Fibroblast of skin of right quadriceps (primary cell): Measurements from ENCODE around the gene EYA2.
A peak's percentile ranks its signal among the peaks of the same experiment; 100 is the strongest.

ENCODE experiments used
- DNase-seq: peaks from one replicate; pipeline ENCODE4 v3.0.0-alpha.2; 2013

EYA2 gene

DNA sequence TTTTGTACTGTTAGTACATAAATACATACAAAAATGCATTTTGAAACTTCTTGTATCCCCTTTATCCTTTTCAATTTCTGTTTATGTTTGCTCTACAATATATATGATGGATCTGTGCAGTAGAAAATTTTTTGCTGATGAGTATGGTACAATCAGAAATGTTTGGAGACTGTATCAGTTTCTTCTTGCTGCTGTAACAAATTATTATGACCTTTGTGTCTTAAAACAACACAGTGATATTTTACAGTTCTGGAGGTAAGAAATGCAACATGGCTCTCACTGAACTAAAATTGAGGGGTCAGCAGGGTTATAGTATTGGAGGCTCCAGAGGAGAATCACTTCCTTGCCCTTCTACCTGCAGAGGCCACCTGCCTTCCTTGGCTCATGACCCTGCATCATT, 184.4 kb downstream of the EYA2 start:
- no peak for DNase-seq

DNA sequence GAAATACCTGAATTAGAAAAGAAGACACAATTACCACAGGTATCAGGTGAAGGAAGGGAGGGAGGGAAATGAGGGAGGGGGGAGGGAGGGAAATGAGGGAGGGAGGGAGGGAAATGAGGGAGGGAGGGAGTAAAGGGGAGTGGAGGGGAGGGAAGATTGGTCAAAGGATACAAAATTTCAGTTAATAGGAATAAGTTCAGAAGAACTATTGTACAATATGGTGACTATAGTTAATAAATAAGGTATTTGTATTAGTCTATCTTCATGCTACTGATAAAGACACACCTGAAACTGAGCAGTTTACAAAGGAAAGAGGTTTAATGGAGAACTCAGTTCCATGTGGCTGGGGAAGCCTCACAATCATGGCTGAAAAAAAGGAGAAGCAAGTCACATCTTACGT, 185.7 kb downstream of the EYA2 start:
- DNase-seq = no peak

DNA sequence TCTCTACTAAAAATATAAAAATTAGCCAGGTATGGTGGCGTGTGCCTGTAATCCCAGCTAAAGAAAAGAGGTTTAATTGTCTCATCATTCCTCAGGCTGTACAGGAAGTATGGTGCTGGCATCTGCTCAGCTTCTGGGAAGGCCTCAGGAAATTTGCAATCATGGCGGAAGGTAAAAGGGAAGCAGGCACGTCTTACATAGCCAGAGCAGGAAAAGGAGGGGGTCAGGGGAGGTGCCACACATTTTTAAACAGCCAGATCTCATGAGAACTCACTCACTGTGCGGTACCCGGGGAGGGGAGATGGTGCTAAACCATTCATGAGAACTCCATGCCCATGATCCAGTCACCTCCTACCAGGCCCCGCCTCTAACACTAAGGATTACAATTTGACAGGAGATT, 191.7 kb downstream of the EYA2 start:
- no peak for DNase-seq

DNA sequence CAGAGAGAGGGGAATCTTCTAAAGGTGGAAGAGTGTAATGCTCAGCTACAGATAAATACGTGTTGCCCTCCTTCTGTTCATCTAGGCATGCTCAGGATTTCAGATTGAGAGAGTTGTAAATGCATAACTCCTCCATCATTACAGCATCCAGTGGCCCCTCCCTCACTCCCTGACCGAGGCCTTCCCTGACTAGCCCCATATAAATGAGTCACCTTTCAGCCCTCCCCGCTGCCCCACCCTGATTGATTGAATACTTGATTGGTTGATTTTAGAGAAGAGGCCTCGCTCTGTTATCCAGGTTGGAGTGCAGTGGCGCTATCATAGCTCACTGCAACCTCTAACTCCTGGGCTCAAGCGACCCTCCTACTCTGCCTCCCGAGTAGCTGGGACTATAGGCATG, 193.7 kb downstream of the EYA2 start:
- DNase-seq = no peak

DNA sequence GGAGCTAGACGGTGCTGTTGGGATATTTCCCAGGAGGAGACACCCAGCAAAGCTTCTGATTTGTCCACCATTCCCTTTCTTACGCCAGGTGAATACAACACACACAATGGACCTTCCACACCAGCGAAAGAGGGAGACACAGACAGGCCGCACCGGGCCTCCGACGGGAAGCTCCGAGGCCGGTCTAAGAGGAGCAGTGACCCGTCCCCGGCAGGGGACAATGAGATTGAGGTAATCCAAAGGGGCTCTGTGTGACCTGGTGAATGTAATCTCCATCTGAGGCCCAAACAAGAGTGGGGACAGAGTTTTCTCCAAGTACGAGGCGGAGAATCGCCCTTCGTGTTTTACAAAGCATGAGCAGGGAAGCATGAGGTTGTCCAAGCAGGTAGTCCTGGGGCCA, 194.5 kb downstream of the EYA2 start:
- no peak for DNase-seq

DNA sequence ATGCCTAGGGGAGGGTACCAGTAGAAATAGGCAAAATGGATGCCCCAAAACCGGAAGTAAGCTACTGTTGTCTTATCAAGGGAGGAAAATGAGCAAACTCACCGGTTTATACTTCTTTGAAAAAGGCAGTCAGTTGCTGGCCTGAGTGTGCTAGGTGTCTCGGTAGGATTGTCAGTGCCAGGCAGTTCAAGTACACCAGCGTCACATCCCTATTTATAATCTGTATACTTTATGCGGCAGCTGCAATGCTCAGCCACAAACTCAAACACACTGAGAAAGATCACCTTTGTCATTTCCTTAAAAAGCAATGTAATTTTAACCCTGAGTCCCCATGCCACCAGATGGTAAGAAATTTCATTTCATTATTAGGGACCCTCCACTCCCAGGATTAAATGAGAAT, 196.2 kb downstream of the EYA2 start:
- no peak for DNase-seq

DNA sequence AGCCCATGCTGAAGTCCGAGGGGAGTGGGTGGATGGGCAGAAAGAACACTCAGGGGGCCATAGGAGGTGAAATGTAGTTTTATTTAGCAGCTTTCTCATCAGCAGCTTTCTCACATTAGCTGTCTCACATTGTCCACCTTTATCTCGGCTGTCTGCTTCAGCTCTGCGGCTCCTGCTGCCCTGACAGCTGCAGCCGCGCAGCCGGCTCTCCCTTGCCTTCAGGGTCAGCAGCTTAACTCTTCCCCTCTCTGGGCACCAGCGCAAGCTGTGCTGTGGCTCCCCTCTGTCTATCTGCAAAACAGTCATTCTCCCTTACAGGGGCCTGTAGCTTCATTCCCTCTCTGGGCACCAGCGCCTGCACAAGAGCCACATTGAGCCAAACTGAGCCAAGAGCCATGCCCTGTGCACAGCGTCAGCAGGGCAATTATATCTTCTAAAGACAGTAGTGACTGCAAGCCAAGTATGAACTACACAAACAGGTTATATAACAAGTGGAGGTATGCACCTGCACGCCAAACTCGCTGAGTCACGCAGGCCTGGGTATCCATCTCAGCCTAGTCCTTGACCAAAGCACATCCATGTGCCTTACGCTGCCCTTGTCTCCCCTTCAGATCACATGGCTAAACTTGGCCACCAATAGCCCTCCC, 198.8 kb downstream of the EYA2 start:
- no peak for DNase-seq

DNA sequence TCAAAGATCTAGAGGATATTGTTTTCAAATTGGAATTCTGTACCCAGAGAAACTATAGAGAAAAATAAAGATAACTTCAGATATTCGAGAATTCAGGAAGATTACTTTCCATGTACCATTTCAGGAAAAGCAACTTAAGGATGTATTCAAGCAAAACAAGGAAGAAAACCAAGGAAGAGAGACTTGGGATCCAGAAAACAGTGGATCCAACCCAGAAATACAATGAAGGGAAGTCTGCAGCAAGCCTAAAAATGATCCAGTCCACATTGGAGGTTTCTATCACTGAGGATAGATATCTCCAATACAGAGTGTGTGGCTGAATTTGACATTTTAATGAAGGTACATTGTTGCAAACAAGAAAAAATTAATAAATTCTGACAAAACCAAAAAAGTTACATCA, 201.0 kb downstream of the EYA2 start:
- no peak for DNase-seq

DNA sequence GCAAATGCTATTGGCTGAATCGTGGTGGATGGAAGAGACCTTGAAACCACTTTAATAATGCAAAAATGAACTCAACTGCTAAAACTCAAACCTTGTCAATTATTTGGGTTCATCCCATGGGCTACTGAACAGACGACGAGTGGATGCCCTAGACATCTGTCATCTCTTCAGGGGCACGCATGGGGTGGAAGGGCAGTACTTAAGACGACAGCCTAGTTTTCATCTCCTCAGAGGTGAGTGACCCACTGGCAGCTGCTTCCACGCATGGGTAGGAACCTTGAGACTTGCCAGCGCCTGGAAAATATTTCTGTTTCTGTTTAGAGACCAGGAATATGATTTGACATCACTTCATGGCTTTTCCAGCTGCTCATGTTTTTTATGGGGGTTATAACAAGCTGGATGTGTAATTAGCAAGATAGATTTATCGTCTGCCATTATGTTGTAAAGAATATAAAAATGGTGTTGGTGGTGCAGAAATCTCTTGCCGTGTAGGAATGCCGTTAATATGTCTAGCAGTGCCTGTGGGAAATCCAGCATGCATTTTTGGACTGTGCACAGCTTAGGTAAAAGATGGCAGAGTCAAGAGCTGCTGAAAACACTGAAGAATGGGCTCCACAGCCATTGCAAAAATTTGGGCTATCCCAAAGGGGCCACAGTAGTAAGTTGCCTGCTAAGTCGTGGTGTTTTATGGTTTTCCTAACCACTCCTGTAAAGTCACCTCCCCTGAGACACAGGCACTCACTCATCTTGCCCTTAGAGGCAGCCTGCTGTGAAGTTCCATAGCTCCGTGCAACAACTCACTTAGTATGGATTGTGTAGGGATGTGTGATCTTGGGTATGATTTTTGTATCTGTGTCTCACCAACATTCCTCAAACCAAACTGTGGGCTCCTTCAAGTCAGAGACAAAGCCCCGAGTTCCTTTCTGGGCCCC, 203.3 kb downstream of the EYA2 start:
- DNase-seq = peak; percentile 28

DNA sequence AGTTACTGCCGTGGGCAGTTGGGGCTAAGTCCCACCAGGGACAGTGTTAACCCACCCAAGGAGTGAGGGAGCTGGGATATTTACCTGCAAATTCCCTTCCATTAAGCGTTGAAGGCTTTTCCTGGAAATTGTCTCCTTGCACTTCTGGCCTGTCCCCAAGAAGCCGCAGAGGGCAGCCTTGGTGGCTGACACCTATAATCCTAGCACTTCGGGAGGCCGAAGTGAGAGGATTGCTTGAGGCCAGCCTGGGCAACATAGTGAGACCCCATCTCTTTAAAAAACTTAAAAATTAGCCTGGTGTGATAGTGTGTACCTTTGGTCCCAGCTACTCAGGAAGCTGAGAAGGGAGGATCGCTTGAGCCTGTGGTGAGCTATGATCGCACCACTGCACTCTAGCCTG, 204.4 kb downstream of the EYA2 start:
- no peak for DNase-seq

DNA sequence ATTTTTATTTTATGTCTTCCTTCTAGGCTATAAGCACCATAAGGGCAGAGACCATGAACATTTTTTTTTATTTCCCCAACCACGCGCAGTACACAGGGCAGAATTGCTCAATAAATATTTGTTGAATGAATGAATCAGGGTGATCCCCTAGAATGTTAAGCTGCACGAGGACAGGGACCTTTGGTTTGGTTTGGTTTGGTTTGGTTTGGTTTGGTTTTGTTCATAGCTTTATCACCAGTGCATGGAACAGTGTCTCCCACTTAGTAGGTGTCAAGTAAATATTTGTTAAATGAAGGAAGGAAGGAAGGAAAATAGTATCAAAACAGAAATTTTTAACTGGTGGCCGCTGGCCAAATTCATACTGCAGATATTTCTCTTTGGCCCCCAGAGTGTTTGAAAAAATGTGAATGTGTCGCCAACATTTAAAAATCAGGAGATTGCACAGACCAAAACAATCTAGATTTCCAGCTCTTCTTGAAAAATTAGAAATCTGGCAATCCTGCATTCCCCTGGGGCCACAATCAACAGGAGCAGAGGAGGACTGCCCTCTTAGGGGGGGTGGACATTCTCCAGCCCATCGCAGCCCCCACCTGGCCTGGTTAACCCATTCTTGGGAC, 205.3 kb downstream of the EYA2 start:
- peak; percentile 42 for DNase-seq

DNA sequence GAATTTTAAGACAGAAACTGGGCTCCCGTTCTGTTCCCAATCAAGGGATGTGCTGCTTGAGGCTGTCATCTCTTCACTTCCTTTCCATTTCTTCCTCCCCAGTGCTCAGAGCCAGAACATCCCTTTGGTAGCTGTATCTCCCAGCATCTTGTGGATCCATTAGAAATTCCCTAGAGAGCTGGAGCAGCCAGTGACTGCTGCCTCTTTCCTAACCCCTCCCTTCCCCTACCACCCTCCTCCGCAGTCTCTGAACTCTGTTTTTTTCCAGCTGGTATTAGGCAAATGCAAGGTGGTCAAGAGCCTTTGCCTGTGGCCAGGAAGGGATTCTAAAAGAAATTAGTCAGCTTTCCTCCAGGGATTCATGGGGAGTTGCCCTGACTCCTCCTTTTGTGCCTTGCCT, 208.0 kb downstream of the EYA2 start:
- DNase-seq = no peak

DNA sequence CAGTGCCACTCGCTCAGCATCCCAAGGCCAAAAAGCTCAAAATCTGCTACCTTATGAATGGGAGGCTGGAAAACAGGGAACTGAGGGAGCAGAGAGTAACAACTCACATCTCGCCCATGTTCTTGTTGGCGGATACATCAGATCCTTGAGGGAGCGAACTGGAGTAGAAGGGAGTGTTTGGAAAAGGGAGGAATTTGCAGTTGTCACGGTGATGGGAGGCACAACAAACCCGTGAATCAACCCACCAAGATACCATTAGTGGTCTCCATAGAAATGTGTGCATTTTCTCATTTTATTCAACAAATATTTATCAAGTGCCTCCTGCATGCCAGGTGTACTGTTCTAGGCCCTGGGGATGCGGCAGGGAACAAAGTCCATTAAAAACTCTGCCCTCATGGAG, 212.1 kb downstream of the EYA2 start:
- no peak for DNase-seq

DNA sequence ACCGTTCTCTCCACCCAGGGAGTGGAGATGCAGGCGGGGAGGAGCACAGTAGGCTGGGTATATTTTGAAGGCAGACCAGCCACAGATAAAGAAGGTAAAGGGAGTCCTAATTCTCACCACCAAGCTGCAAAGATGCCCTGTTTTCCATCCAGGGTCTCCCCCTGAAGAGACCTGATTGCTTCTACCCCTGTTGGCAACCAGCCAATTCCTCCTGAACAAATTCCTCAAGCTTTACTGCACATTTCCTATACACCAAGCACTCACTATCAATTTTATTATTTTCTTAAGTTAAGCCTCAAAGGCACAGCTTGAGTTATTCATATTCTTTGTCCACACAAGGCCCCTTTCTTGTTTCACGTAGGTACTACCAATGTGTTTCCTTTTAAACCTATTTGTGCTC, 214.4 kb downstream of the EYA2 start:
- no peak for DNase-seq

DNA sequence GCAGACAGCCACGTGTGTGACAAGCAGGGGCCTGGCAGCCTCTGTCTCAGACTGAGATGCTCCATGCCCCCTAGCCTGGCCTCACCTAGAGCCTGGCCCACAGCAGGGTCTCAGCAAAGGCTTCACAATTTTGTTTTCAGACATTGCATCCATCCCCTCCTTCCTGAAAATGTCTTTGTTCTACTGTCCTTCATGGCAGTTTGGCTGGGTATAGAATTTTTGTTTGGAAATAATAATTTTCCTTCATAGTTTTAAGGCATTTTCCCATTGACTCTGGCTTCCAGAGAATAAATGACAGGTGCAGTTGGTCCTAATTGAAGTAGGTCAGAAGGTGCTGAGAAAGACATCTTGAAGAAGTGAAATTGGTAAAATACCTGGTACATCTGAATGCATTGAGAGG, 216.2 kb downstream of the EYA2 start:
- no peak for DNase-seq

DNA sequence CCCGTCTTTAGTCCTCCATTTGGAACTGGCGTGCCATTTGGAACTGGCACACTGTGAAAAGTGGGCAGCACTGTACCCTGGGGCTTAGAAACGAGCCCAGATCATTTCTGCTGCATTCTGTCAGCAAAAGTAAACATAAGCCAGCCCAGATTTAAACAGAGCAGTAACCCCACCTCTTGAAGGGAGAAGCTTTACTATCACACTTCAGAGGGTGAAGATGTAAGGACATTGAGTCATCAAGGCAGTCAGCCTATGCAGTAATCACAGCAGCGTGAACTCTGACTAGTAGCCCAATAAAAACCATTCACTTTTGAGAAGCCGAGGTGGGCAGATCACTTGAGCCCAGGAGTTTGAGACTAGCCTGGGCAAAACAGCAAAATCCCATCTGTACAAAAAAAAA, 216.9 kb downstream of the EYA2 start:
- no peak for DNase-seq

DNA sequence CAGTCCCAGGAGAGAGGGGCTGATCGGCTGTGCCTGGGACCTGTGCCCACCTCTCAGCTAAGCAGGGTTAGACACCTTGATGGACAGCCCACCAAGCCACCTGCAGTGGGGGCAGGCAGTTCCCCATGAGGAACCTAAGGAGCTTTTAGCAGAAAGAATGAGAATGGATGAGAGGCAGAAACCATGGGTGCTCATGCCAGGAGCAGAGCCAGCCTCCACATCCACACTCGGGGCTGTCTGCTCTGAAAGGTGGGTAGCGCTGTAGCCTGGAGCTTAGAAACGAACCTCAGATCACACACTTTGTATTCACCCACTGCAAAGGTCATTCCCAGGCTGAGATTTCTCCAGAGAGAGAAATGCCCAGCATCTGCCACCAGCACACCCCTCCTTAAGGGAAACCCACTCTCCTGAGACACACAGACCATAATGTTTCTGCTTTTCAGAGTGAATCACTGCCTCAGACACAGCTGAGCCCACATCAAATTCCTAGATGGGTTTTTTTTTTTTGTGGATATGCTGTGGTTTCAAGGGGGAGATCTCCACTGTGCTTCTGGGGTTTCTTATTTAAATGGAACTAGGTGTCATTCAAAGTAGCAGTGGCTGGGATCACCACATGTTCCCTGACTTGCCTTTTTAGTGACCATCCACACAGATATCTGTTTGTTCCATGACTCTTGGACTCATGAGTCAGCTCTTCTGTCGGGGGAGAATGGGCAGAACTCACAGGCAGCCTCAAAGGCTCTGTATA, 218.9 kb downstream of the EYA2 start:
- peak; percentile 46 for DNase-seq

DNA sequence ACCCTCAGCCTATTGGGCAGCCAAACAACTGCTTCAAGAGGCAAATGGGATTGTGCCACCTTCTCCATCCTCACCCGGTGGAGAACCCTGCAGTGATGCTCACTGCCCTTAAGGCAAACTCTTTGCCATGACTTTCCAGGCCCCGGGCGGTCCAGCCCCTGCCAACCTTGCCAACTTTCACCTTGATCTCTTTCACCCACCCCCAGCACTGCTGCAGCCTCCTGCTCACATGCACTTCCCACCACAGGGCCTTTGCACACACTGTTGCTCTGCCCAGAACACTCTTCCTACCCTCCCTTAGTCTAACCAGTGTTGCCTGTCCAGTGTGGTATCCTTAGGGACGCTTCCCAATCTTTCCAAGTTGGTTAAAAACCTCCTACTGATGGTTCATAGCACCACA, 221.1 kb downstream of the EYA2 start:
- no peak for DNase-seq

DNA sequence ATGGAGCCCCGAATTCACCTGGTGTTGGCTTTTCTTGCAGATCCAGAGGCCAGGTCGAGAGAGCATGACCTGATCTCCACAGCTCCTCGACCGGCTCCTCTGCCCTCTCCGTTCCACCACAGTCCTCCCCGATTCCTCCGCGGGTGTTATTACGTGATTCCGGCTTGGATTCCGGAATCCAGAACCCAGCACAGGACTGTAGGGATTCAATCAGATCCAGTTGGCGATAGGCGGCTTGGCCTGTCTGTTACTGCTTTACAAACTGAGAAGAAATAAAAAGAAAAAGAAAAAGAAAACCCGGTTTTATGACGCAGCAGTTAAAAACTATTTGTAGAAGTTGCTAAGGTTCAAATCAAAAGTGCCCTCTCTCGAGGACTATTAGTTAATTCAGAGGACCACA, 222.7 kb downstream of the EYA2 start:
- no peak for DNase-seq

DNA sequence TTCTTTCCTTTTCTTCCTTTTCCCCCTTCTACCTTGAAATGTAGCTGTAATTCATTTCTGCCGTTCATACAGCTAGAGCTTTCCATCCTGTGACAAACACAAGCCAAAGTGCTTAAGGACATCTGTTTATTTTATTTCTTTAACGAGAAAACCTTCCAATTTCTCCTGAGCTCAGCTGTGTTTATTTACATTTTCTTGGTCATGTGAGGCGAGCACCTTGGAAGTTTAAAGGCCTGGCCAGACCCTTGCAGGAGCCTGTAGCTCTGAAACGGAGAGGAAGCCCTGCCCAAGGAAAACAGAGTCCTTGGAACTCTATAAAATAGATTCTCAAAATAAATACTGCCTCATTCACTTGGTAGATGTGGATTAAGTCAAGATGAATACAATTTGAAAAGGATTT, 223.1 kb downstream of the EYA2 start:
- no peak for DNase-seq

DNA sequence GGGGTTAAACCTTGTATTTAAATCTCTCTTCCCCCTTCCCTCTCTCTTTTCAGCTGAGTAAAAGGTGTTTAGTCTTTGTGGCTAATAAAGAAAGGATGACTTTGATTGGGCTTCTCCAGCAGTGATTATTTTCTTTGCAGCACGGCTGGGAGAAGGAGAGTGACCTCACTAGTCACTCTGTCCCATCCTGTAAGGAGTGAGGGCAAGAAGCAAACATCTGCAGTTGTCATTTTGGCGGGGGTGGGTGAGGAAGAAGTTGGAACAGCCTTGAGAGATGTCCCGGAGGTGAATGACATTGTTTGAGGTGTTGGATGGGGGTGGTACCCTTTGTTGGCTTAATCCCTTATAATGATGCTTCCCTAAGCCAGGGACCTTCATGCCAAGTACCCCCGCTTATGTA, 223.6 kb downstream of the EYA2 start:
- no peak for DNase-seq

DNA sequence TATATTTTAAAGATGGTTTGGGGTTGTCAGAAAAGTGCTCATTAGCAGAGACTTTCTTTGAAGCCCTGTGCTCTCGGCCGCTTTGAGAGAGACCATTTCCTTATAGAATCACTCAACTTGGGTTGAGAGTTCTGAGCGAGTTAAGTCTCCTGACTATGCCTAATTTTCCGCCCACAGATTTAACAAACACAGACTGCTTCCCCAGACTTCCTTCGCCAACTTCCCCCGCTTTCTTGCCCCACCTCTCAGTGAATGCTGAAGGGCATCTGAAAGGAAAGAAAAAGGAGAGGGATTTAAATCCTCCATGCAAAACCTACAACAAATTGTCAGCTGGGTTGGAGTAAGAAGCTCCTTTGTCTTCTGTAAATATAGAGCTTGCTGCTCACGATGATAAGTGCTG, 224.0 kb downstream of the EYA2 start:
- no peak for DNase-seq

DNA sequence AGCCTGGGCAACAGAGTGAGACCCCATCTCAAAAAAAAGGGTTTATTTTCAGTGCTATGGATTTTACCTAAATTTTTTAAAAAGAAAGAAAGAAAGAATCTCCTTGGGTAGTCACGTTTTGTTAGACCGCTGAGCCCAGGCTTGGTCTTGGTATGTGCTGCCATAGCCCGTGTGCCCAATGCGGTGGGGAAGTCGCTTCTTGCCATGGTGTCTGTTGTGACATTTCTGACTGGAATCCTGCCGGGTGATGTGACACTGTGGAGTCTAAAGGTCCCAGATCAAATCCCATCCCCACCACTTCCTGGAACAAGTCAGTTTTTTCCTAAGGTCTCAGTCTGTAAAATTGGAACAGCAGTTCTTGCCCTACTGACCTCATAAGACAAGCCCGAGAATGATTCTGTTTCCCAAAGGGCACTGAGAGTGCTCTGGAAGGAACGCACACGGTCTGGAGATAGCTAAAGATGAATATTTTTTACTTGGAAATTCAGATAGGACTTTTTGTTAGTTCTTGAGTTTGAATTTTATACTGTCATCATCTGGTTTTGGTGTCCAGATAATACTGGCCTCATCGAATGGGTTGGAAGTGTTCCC, 225.8 kb downstream of the EYA2 start:
- DNase-seq = no peak
